Renal pelvis (tissue), 4 donors: ENCODE data around the gene UBE2Q2. TPM values are rescaled to one million over a fixed set of nuclear protein-coding genes. Genes with fewer than 3 reads are reported as not detected.
A peak's percentile ranks its signal among the peaks of the same experiment; 100 is the strongest.
"Not testable (repeated sequence)": the region's sequence is repeated elsewhere in the genome, so short reads cannot be mapped to it uniquely, and the experiment has no call there.

ENCODE experiments used
- DNase-seq: peaks from one replicate; pipeline ENCODE4 v3.0.0-alpha.2; 2013
- polyA plus RNA-seq, 3 donors: library from polyadenylated mRNA; unstranded; fragments of 120-200 nt; gene quantifications; one replicate each; pipeline ENCODE4 v1.2.1, GENCODE V29; 2013; ENCODE audit not compliant: insufficient read length in 3 of 3

UBE2Q2 gene
- polyA plus RNA-seq, 3 donors = 40.8 to 44.8 (median 43.4) TPM

GRCh38 chr15:75861750-75862402 is 18.6 kb downstream of the UBE2Q2 start:
- DNase-seq = no peak

DNA sequence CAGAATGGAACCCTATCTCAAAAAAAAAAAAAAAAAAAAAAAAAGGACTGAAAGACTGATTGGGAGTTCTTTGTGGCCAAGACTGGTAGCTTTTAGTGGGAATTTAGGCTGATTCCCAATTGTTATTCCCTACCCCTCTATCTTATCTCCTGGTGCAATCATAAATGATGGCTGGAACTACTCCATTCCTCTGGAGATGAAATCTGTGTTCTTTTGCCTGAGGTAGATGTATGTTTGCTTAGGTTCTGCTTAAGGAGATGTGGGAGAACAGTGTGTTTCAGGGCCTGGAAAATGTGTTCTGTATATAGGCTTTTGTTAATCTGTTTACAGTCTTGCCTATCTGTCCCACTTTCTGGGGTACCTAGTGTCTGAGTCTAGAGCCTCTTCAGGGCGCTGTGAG is 19.5 kb downstream of the UBE2Q2 start:
- DNase-seq = no peak

DNA sequence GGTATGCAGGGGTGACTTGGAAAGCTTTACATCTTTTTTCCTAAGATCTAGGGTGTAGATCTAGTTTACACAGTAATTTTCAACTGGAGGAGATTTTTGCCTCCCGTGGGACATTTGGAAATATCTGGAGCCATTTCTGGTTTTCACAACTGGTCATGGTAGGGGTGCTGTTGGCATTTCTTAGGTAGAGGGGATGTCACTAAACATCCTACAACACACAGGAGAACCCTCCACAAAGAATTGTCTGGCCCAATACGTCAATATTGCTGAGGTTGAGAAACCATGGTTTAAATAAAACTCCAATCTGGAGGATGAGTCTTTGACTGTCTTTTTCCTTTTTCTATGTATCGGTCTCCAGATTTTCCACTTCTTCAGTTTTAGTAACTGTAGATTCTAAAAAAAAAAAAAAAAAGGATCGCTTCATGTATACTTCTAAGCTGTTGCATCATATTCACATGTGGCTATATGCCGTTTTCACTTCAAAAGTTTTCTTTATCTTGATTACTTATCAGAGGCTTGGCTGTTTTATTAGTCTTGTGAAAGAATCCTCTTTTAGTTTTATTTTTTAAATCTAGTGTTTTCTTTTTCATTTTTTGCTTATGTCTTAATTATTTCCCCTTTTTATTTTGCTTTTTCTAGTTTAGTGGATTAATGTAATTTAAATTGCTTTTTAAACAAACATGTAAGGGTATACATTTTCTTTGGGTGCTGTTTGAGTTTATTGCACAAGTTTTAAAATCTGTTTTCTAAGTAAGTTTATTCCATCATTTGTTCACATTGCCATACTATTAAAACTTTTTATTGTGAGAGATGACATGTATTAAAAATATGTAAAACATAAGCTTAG is 21.2 kb downstream of the UBE2Q2 start:
- DNase-seq = no peak

DNA sequence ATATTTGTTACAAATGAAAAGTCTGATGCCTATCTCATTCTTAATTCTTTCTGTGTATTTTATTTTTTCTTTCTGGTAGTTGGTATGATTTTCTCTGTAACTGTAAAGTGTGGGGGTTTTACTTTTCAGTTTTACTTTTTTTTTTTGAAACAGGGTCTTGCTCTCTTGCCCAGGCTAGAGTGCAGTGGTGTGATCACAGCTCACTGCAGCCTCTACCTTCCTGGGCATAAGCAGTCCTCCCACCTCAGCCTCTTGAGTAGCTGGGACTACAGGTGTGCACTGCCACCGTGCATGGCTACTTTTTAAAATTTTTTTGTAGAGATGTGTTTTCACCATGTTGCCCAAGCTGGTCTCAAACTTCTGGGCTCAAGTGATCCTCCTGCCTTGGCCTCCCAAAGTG is 22.8 kb downstream of the UBE2Q2 start:
- not testable (repeated sequence) for DNase-seq

DNA sequence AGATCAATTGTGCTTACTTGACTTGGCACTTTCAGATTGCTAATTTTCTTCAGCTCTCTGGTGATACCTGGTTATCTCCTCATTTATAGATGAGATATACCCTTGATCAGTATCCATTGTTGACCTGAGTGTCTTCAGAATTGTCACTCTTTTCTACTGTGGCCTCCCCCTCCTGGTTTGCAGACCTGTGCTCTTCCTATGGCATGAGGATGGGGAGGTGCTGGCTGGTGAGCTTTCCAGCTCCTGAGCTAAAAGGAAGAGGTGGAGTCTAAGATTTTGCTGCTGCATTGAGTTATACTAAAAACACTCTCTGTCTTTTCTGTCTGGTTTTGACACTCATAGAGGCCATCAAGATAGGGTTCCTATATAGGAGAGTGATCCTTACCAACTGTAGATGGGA is 23.7 kb downstream of the UBE2Q2 start:
- no peak for DNase-seq

DNA sequence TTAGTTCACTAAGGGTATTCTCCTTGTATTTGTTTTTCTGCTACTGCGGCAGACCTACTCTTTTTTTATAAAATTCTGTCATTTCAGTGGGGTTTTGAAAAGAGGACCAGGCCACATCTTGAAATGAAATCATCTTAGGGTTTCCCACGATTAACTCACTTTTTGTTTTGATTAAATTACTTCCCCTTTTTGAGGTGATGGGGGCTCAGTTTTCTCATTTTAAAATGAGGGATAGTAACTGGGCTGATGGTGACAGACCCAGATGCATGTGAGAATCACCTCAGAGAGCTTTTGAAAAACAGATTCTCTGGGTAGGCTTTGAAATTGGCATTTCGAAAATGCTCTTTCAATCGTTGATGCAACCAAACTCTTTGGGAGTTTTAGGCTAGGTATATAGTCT is 24.2 kb downstream of the UBE2Q2 start:
- DNase-seq = no peak

DNA sequence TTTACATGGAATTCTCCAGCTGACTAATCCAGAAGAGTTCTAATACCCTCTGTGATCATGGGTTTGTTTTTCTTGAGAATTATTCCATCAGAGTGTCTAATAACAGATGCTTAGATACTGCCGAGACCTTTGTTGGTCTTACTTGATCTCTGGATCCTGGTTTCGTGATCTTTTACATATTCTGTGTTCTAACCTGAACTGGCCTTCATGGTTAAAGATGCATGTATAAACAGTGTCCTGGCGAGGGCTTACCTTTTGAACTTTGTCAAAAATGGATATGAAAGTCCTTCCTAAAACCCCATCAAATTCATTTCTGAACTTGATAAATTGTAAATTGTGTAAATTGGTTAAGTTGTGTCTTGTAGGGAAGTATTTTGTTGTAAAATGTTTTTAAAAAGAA is 24.8 kb downstream of the UBE2Q2 start:
- no peak for DNase-seq

- DNase-seq = no peak
Measured at GRCh38 chr15:75869446-75869845, 26.2 kb downstream of the UBE2Q2 start.

- not testable (repeated sequence) for DNase-seq
Measured at GRCh38 chr15:75871589-75871988, 28.3 kb downstream of the UBE2Q2 start.

DNA sequence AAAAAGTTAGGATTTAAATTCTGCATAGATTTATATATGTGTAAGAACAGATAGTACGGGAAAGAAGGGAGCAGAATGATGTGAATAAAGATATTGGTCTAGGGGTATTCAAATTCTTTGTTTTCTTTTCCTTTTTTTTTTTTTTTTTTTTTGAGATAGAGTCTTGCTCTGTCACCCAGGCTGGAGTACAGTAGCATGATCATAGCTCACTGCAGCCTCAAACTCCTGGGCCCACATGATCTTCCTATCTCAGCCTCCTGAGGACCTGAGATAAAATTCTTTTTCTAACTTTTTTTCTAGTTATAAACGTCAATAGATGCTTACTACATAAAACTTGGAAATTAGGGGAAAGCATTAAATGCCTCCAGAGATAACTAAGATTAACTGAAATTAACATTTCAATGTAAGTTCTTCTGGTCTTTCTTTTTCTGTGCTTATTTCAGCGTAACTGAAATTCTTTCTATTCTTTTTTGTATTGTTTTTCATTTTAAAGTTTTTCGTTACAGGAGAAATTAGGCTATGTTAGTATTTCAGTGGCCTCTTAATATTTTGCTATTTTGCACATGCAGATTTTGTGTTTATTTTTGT is 29.2 kb downstream of the UBE2Q2 start:
- no peak for DNase-seq

DNA sequence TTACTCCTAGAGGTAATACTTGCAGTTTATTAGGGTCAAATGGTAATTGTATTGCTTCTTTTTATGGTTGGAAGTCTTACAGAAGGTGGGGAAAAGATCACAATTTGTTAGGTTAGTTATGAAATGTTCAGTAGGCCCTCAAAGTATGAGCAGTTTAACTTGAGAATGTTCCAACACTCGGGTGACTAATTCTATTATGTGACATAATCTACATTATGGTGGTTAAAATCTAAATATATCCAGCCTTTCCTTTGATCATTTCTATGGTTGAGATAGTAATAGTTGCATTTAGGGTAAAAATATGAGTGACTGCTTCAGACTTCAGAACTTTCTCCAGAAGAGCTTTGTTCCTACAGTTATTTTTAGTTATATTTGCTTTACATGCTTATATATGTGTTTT is 40.8 kb downstream of the UBE2Q2 start:
- DNase-seq = no peak

GRCh38 chr15:75887178-75887577 is 43.9 kb downstream of the UBE2Q2 start:
- DNase-seq = no peak

DNA sequence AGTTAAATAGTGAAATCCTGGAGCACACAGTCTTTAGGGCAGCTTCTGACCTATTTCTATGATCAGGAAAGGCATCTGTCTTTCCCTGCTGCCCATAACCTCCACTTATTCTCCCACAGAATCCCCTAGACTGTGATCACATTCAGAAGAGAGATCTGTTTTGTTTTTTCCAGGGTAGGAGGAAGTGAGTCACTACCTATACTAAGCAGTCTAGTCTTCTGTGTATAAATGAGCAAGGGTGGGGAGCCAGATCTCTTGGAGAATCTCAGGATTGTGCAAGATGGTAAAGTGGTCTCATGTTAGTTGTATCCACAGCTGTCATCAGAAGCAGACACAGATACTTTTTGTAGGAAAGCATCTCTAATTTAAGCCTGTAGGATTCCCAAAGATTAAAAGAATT is 48.6 kb downstream of the UBE2Q2 start:
- no peak for DNase-seq

DNA sequence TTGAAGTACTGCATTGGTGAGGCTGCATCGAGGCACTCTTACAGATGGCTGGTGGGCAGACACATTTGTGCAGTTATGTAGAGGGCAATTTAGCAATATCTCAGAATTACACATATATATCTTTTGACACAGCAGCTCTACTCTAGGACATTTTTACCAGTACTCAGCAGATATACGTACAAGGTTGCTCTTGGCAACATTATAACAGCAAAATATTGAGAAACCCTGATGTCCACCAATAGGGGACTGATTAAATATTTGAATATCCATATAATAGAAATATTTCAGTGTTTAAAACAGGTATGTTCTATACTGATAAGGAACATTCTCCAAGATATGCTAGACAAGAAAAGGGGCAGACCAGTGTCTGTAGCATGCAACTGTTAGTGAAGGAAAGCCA is 52.5 kb downstream of the UBE2Q2 start:
- no peak for DNase-seq

GRCh38 chr15:75900577-75900976 is 57.3 kb downstream of the UBE2Q2 start:
- no peak for DNase-seq

GRCh38 chr15:75902129-75902557 is 58.9 kb downstream of the UBE2Q2 start:
- DNase-seq = no peak

DNA sequence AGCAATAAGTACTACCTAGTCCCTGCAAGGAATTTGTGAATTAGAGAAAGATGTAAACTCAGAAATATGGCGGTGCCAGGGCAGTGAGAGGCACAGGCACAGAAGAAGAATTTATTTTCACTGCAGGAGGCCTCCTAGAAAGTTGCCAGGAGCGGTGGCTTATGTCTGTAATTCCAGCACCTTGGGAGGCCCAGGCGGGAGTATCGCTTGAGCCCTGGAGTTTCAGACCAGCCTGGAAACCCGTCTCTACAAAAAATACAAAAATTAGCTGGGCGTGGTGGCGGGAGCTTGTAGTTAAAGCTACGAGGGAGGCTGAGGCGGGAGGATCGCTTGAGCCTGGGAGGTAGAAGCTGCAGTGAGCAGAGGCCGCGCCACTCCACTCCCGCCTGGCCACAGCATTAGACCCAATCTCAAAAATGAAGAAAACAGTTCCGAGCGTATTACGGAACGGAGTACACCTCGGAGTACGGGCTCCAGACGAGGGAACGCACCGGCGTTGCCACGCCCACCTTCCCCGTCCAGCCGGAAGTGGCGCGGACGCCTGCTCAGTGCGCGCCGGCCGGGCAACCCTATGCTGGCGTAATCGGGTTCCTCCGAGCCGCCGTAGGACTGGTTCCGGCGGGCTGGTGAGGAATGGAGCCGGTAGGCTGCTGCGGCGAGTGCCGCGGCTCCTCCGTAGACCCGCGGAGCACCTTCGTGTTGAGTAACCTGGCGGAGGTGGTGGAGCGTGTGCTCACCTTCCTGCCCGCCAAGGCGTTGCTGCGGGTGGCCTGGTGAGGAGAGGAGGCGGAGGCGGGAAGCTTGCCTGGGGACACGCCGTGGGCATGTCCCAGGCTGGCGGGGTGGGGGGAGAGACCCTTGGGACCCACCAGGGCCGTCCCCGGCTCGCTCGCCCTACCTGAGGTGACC is 60.3 kb downstream of the UBE2Q2 start, which contains the start of gene FBXO22:
Gene FBXO22, plus strand, starts transcription at position 548 of the 909 bp plus-strand sequence. Its CDS starts 86 bp downstream, at position 634.
- peak; percentile 92 for DNase-seq

DNA sequence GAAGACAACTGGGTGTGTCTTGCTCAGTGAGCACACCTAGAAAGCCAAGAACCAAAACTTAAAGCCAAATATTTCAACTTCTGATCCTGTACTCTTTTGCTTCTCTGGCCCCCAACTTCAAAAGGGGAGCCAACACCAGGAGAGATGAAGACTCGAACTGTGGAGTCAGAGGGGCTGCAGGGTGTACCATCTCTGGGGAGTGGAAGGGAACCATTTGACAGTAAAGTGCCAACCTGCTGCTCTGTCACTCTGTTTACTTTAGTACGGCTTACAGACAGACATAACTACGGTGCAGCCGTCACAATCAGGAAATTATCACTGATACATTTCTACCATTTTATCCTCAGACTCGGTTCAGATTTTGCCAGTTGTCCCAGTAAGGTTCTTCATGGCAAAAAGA is 62.0 kb downstream of the UBE2Q2 start:
- DNase-seq = no peak

GRCh38 chr15:75910355-75910754 is 67.1 kb downstream of the UBE2Q2 start:
- DNase-seq = not testable (repeated sequence)

GRCh38 chr15:75916978-75917377 is 73.7 kb downstream of the UBE2Q2 start:
- no peak for DNase-seq

- DNase-seq = no peak
Measured at GRCh38 chr15:75918135-75918534, 74.9 kb downstream of the UBE2Q2 start.

- DNase-seq = no peak
Measured at GRCh38 chr15:75920079-75920478, 76.8 kb downstream of the UBE2Q2 start.
